Esophagus muscularis mucosa (tissue), 4 donors: ENCODE measurements around the gene OTOF.

ENCODE experiments used
- EP300 ChIP-seq: sonication (generic); formaldehyde crosslinking; IDR thresholded peaks from one replicate; pipeline ENCODE4 v1.6.1; 2017; ENCODE audit warnings: antibody characterized with exemption
- POLR2A ChIP-seq: fragments of 450-650 bp; IDR thresholded peaks from one replicate; pipeline ENCODE4 v1.6.1; 2017; ENCODE audit warnings: antibody characterized with exemption, moderate library complexity, mild to moderate bottlenecking, low read depth
- TF ChIP-seq, protein P1 (sequence below), 3 experiments: fragments of 200-600 bp in 2 of 3; fragments of 450-650 bp in 1 of 3; sonication (generic) in 2 of 3; IDR thresholded peaks; one replicate each; pipeline ENCODE4 v1.5.1; 2017 to 2019; ENCODE audit warnings: antibody characterized with exemption in 3 of 3, mild to moderate bottlenecking in 2 of 3, moderate library complexity in 1 of 3

DNA sequence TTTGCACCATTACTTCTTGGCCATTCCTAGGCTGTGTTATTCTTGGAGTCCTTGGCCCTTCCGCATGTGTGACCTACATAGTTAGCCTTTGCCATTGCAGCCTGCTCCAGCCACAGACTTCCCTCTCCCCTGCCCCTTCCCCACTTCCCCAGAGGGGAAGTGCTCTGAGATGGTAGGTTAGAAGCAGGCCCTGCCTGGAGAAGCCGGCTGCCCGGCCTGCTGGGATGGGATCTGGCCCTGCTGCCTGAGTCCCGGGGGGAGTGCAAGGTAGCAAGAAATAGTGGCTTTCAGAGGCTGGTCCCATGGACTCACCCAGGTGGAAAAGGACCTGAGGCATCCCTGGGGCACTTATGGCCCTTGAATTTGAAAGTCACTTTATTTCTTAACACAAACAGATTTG is 28.4 kb upstream of the OTOF start:
- TF ChIP-seq, protein P1, sequence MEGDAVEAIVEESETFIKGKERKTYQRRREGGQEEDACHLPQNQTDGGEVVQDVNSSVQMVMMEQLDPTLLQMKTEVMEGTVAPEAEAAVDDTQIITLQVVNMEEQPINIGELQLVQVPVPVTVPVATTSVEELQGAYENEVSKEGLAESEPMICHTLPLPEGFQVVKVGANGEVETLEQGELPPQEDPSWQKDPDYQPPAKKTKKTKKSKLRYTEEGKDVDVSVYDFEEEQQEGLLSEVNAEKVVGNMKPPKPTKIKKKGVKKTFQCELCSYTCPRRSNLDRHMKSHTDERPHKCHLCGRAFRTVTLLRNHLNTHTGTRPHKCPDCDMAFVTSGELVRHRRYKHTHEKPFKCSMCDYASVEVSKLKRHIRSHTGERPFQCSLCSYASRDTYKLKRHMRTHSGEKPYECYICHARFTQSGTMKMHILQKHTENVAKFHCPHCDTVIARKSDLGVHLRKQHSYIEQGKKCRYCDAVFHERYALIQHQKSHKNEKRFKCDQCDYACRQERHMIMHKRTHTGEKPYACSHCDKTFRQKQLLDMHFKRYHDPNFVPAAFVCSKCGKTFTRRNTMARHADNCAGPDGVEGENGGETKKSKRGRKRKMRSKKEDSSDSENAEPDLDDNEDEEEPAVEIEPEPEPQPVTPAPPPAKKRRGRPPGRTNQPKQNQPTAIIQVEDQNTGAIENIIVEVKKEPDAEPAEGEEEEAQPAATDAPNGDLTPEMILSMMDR (IDR thresholded peaks at IDR 0.05), result no peak
- TF ChIP-seq POLR2A, result no peak
- no peak for TF ChIP-seq EP300
